GM19025 (cell line): ENCODE results near the gene WDR49.

Experiments used
- ATAC-seq: cut with Tn5 transposase; IDR thresholded peaks from one replicate; pipeline ENCODE4 v1.9.1; 2021; ENCODE audit warnings: mild to moderate bottlenecking, low read depth, moderate library complexity; ENCODE audit not compliant: unreplicated experiment

WDR49 gene

GRCh38 chr3:167653760-167654159 lies at the start of gene WDR49:
Gene WDR49 (minus strand): TSS chr3:167653942. CDS start chr3:167653425, 517 bp downstream.
- no peak for ATAC-seq

- no peak for ATAC-seq
Measured at GRCh38 chr3:167700926-167701325, 47.2 kb upstream of the WDR49 start.

- no peak for ATAC-seq
Measured at GRCh38 chr3:167700046-167700445, 46.3 kb upstream of the WDR49 start.

GRCh38 chr3:167694121-167694520 lies 40.4 kb upstream of the WDR49 start:
- ATAC-seq, result no peak

GRCh38 chr3:167691366-167691765 lies 37.6 kb upstream of the WDR49 start:
- ATAC-seq, result peak; percentile 100

- no peak for ATAC-seq
Measured at GRCh38 chr3:167684388-167684993, 30.7 kb upstream of the WDR49 start.

- no peak for ATAC-seq
Measured at GRCh38 chr3:167679526-167679925, 25.8 kb upstream of the WDR49 start.

GRCh38 chr3:167675848-167676247 lies 22.1 kb upstream of the WDR49 start:
- ATAC-seq, result no peak

GRCh38 chr3:167673221-167673620 lies 19.5 kb upstream of the WDR49 start:
- ATAC-seq, result no peak

- no peak for ATAC-seq
Measured at GRCh38 chr3:167671878-167672427, 18.2 kb upstream of the WDR49 start.

- no peak for ATAC-seq
Measured at GRCh38 chr3:167669699-167670098, 16.0 kb upstream of the WDR49 start.

- no peak for ATAC-seq
Measured at GRCh38 chr3:167668651-167669050, 14.9 kb upstream of the WDR49 start.

GRCh38 chr3:167666563-167666962 lies 12.8 kb upstream of the WDR49 start:
- ATAC-seq, result no peak

GRCh38 chr3:167662919-167663400 lies 9.2 kb upstream of the WDR49 start:
- no peak for ATAC-seq

GRCh38 chr3:167657684-167658225 lies 4.0 kb upstream of the WDR49 start:
- no peak for ATAC-seq

- ATAC-seq, result no peak
Measured at GRCh38 chr3:167656821-167657220, 3.1 kb upstream of the WDR49 start.

- no peak for ATAC-seq
Measured at GRCh38 chr3:167653155-167653554, 587 bp downstream of the WDR49 start.

GRCh38 chr3:167651826-167652225 lies 1.9 kb downstream of the WDR49 start:
- ATAC-seq, result no peak

- no peak for ATAC-seq
Measured at GRCh38 chr3:167650459-167650858, 3.3 kb downstream of the WDR49 start.

GRCh38 chr3:167649746-167650145 lies 4.0 kb downstream of the WDR49 start:
- ATAC-seq, result no peak

GRCh38 chr3:167644611-167645010 lies 9.1 kb downstream of the WDR49 start:
- no peak for ATAC-seq

GRCh38 chr3:167631471-167631870 lies 22.3 kb downstream of the WDR49 start:
- ATAC-seq, result no peak
